ENCODE results near the gene NADK2. TPM values are rescaled to one million over a fixed set of nuclear protein-coding genes. Genes with fewer than 3 reads are reported as not detected.

Gene NADK2
- total RNA-seq, 4 donors from 2014 or later: 13.2 to 26.5 (median 18.9) TPM

- DNase-seq (ENCODE audit: low spot score) (no peak), ATAC-seq (ENCODE audit: low FRiP score) (no peak)
- TF ChIP-seq CTCF (IDR thresholded peaks at IDR 0.05): no peak
Measured at GRCh38 chr5:36175043-36175442, 66.7 kb downstream of the NADK2 start.

GRCh38 chr5:36174119-36174518, 67.6 kb downstream of the NADK2 start:
- TF ChIP-seq CTCF (IDR thresholded peaks at IDR 0.05): no peak
- DNase-seq (ENCODE audit: low spot score): no peak
- ATAC-seq (ENCODE audit: low FRiP score): no peak

- ATAC-seq (ENCODE audit: low FRiP score) (no peak), DNase-seq (ENCODE audit: low spot score) (no peak)
- no peak for TF ChIP-seq CTCF (IDR thresholded peaks at IDR 0.05)
Measured at GRCh38 chr5:36173426-36173825, 68.3 kb downstream of the NADK2 start.

DNA sequence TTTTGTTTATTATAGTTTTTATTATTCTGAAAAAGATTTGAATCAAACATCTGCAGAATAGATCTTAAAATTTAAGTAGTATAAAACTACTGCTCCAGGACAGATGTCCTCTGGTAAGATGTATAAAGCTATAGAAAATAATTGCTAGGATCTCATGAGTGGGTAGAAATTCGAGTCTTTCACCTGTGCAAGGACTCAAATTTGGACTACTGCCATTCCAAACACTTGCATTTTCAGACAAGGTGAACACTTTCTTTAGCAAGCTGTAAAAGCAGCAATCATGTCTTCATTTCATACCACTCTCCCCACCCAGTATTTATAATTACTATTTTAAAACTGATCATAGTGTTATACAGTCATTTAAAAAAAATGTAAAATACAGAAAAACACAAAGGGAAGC, 69.1 kb downstream of the NADK2 start:
- TF ChIP-seq CTCF (IDR thresholded peaks at IDR 0.05): no peak
- DNase-seq (ENCODE audit: low spot score): no peak

GRCh38 chr5:36170832-36171424, 70.8 kb downstream of the NADK2 start:
- DNase-seq (ENCODE audit: low spot score) (no peak), ATAC-seq (ENCODE audit: low FRiP score) (no peak)
- TF ChIP-seq CTCF (IDR thresholded peaks at IDR 0.05): no peak

More for the DNA sequence above, 69.1 kb downstream of the NADK2 start:
- ATAC-seq (ENCODE audit: low FRiP score): no peak

DNA sequence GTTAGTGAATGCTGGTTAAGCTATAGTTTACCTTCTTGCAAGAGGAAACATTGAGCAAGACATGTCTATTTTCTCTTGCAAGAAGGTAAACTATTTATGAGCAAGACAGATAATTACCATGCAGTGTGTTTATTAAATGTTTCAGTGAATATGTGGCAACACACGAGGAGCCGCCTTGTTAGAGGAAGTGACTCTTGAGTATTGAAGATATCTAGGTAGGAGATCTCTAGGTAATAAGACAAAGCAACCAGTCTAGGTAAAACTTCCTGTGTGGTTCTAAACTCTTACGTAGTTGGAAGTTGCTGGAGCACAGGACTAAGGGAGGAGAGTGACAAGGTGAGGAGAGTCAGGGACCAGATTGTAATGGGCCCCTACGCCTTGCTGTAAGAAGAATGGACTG, 73.0 kb downstream of the NADK2 start:
- ATAC-seq (ENCODE audit: low FRiP score): no peak
- no peak for DNase-seq (ENCODE audit: low spot score)
- TF ChIP-seq CTCF (IDR thresholded peaks at IDR 0.05): no peak

DNA sequence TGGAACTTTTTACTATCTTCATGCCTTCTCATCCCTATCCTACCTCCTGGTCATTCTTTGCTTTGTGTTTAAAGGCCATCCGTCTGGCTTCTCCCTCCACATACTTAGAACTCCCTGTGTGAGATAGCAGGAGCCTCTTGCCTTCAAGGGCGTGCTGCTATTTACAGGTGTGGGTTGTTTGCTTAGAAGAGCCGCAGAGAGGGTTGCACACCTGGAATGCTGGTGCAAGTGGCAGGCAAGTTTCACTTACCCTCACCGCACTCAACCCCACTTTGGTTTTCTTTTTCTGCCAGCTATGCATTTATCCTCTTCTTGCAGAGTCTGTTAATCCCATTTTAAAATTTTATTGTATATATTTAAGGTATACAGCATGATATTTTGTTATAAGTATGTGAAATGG, 77.3 kb downstream of the NADK2 start:
- DNase-seq (ENCODE audit: low spot score): no peak
- TF ChIP-seq CTCF (IDR thresholded peaks at IDR 0.05): no peak
- ATAC-seq (ENCODE audit: low FRiP score): no peak

Data from omental fat pad (tissue), 4 donors.